Sigmoid colon (tissue), 7 donors: Measurements from ENCODE around the gene MZF1. TPM values are rescaled to one million over a fixed set of nuclear protein-coding genes. Genes with fewer than 3 reads are reported as not detected.
A peak's percentile ranks its signal among the peaks of the same experiment; 100 is the strongest.

Experiments used
- DNase-seq: peaks from one replicate; pipeline ENCODE4 v3.0.0-alpha.2; 2019
- H3K27ac ChIP-seq, 4 donors: fragments of 200-600 bp; sonication (generic); one replicate each; pipeline ENCODE4 v1.5.1; 2016 to 2019; ENCODE audit warnings: mild to moderate bottlenecking in 1 of 4
- H3K27me3 ChIP-seq, 3 donors: fragments of 200-600 bp; sonication (generic); one replicate each; pipeline ENCODE4 v1.5.1; 2019; ENCODE audit warnings: mild to moderate bottlenecking in 1 of 3
- H3K36me3 ChIP-seq, 4 donors: fragments of 200-600 bp; sonication (generic); one replicate each; pipeline ENCODE4 v1.5.1; 2016 to 2019
- H3K4me1 ChIP-seq, 4 donors: fragments of 200-600 bp; sonication (generic); one replicate each; pipeline ENCODE4 v1.5.1; 2017 to 2019
- H3K4me3 ChIP-seq, 4 donors: fragments of 200-600 bp; sonication (generic); one replicate each; pipeline ENCODE4 v1.5.1; 2017 to 2019; ENCODE audit warnings: mild to moderate bottlenecking in 2 of 4, moderate library complexity in 1 of 4
- H3K9me3 ChIP-seq, 4 donors: fragments of 200-600 bp in 3 of 4; sonication (generic) in 3 of 4; one replicate each; pipeline versions ENCODE4 v1.5.1 to v1.6.1; 2013 to 2019
- EP300 ChIP-seq, 4 donors: sonication (generic); formaldehyde crosslinking; IDR thresholded peaks; one replicate each; pipeline ENCODE4 v1.6.1; 2017; ENCODE audit warnings: antibody characterized with exemption in 4 of 4
- POLR2A ChIP-seq, 2 donors: fragments of 450-650 bp; IDR thresholded peaks; one replicate each; pipeline ENCODE4 v1.6.1; 2016; ENCODE audit warnings: antibody characterized with exemption in 2 of 2, mild to moderate bottlenecking in 2 of 2, moderate library complexity in 2 of 2
- POLR2AphosphoS5 ChIP-seq, 4 donors: sonication (generic); formaldehyde crosslinking; IDR thresholded peaks; one replicate each; pipeline ENCODE4 v1.6.1; 2017; ENCODE audit warnings: antibody characterized with exemption in 4 of 4
- WGBS, 2 donors: extraction: QIAGEN DNeasy Blood & Tissue Kit; methylation state at CpG; one replicate each; pipeline ENCODE4 v1.1.7; 2013; 5-methylcytosine and 5-hydroxymethylcytosine counted together
- intact Hi-C: fragments of 100-400 bp; cut with DNase I; formaldehyde crosslinking; loops from one replicate; pipeline ENCODE4 v1.15.1; 2023
- polyA plus RNA-seq, 3 donors: library from polyadenylated mRNA; stranded (reverse); fragments of 200-250 nt; gene quantifications; one replicate each; pipeline ENCODE4 v1.2.3, GENCODE V29; 2013
- total RNA-seq, 4 donors: library from RNA; depleted of rRNA; stranded (reverse); fragments of >200 nt; gene quantifications; one replicate each; pipeline ENCODE4 v1.1.0, GENCODE V29; 2016
- TF ChIP-seq, protein P1 (sequence below), 4 experiments: fragments of 450-650 bp in 3 of 4; fragments of 200-600 bp in 1 of 4; IDR thresholded peaks; one replicate each; pipeline ENCODE4 v1.5.1; 2016 to 2019; ENCODE audit warnings: antibody characterized with exemption in 4 of 4, mild to moderate bottlenecking in 3 of 4, moderate library complexity in 2 of 4
- donor health status: healthy with polysubstance abuse.
- donor health status: Bipolar disorder and iron deficiency.
- donor health status: healthy.

The MZF1 gene
- total and polyA plus RNA-seq, 7 donors, result 5.8 to 31.5 (median 14.5) TPM

DNA sequence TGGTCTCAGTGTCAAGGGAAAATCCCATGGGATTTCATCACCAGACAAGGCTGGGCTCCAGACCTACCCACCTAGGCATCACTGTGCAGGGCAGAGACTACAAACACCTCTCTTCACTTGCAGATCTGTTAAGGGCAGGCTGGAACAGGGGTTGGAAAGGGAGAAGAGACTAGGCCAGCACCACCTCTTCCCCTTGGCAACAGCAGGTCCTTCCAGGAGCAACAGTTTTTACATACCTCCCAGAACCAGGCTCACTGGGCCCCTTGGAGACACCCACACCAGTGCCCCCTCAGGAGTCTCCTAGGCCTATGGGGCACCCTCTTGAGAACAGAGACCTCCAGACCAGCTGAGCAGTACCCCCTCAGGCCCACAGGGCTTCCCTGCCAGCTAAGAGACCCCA, 12.2 kb downstream of the MZF1 start:
- no peak overlapping the region for H3K27ac ChIP-seq
- H3K4me3 ChIP-seq, result no peak overlapping the region
- H3K9me3 ChIP-seq, result no peaks in the 10 kb centered on the region
- intact Hi-C loops, result no loop called here
- TF ChIP-seq EP300 (IDR thresholded peaks at IDR 0.05), result no peak
- TF ChIP-seq, protein P1, sequence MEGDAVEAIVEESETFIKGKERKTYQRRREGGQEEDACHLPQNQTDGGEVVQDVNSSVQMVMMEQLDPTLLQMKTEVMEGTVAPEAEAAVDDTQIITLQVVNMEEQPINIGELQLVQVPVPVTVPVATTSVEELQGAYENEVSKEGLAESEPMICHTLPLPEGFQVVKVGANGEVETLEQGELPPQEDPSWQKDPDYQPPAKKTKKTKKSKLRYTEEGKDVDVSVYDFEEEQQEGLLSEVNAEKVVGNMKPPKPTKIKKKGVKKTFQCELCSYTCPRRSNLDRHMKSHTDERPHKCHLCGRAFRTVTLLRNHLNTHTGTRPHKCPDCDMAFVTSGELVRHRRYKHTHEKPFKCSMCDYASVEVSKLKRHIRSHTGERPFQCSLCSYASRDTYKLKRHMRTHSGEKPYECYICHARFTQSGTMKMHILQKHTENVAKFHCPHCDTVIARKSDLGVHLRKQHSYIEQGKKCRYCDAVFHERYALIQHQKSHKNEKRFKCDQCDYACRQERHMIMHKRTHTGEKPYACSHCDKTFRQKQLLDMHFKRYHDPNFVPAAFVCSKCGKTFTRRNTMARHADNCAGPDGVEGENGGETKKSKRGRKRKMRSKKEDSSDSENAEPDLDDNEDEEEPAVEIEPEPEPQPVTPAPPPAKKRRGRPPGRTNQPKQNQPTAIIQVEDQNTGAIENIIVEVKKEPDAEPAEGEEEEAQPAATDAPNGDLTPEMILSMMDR (IDR thresholded peaks at IDR 0.05), result no peak
- TF ChIP-seq POLR2A (IDR thresholded peaks at IDR 0.05), result no peak
- no peak for TF ChIP-seq POLR2AphosphoS5 (IDR thresholded peaks at IDR 0.05)
- H3K36me3 ChIP-seq, result peaks cover 9 to 13% (median 11%) of the 10 kb centered on the region in 4 donors
- H3K27me3 ChIP-seq, result no peaks in the 10 kb centered on the region
- DNase-seq, result peak; percentile 59
- peaks cover 0 to 56% (median 51%) of the 10 kb centered on the region in 4 donors for H3K4me1 ChIP-seq

GRCh38 chr19:58560007-58560887, 12.9 kb downstream of the MZF1 start:
- H3K27me3 ChIP-seq, result no peaks in the 10 kb centered on the region
- TF ChIP-seq, protein P1 (IDR thresholded peaks at IDR 0.05), result no peak
- TF ChIP-seq POLR2AphosphoS5 (IDR thresholded peaks at IDR 0.05) (no peak), POLR2A (IDR thresholded peaks at IDR 0.05) (no peak), EP300 (IDR thresholded peaks at IDR 0.05) (no peak)
- no peaks in the 10 kb centered on the region for H3K9me3 ChIP-seq
- WGBS, 2 donors, result 82 to 88% methylated on average over 8 of the region's 8 CpGs
- H3K4me1 ChIP-seq, result peaks cover 0 to 62% (median 57%) of the 10 kb centered on the region in 4 donors
- peak; percentile 66 for DNase-seq
- intact Hi-C loops, result no loop called here
- H3K36me3 ChIP-seq, result peaks cover 10 to 17% (median 13%) of the 10 kb centered on the region in 4 donors
- H3K4me3 ChIP-seq, result peak overlapping the region in 3 of 4 donors; percentile 81 to 84 (median 83)
- H3K27ac ChIP-seq, result peak overlapping the region; percentile 99 to 100 (median 100)

GRCh38 chr19:58559275-58560006, 13.7 kb downstream of the MZF1 start:
- intact Hi-C loops, result loop anchor here (2.0 kb wide), 1 partner anchor 13 kb away; the partner anchor contains the start of gene MZF1
- H3K27me3 ChIP-seq, result no peaks in the 10 kb centered on the region
- H3K27ac ChIP-seq, result peak overlapping the region; percentile 99 to 100 (median 100)
- 1% methylated on average over 33 of the region's 33 CpGs for WGBS, 2 donors
- H3K36me3 ChIP-seq, result peaks cover 10 to 17% (median 13%) of the 10 kb centered on the region in 4 donors
- peaks cover 0 to 66% (median 60%) of the 10 kb centered on the region in 4 donors for H3K4me1 ChIP-seq
- peak; percentile 97 for DNase-seq
- no peaks in the 10 kb centered on the region for H3K9me3 ChIP-seq
- peak overlapping the region; percentile 61 to 84 (median 82) for H3K4me3 ChIP-seq
- TF ChIP-seq POLR2A (IDR thresholded peaks at IDR 0.05) (peak in 1 of 2 donors; percentile 75), POLR2AphosphoS5 (IDR thresholded peaks at IDR 0.05) (peak; percentile 66 to 90 (median 77)), EP300 (IDR thresholded peaks at IDR 0.05) (no peak)
- TF ChIP-seq, protein P1 (IDR thresholded peaks at IDR 0.05), result no peak

DNA sequence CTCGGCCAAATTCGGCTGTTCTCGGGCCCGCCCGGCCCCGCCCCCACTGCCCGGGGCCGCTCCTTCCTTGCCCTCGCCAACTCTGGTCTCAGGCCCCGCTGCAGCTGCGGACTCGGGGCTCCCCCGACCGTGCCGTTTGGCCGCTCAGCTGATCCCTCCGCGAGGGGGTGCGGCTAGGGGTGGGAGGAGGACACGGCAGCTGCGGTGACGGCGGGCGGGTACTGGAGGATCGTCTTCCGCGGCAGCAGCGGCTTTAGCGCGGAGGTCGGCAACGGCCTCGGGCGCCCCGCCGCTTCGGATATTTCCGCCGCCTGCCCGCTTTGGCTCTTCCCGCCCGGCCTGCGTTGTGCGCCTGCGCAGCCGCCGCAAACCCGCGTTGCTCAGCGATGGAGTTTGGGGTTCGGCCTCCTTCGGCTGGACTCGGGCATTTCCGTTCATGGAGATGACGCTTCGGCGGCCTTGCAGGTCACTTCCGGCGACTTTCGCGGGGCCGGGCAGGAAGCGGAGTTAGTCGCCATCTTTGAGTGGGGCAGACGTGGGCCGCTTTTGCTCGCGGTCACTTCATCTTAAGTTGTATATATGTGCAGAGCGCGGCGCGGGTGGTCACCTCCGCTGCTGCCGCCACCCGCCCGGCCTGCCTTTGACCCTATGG, 14.4 kb downstream of the MZF1 start:
- Histone ChIP-seq H3K4me1 (peaks cover 0 to 72% (median 67%) of the 10 kb centered on the region in 4 donors), H3K27ac (peak overlapping the region; percentile 99 to 100 (median 100)), H3K9me3 (no peaks in the 10 kb centered on the region), H3K36me3 (peaks cover 10 to 17% (median 13%) of the 10 kb centered on the region in 4 donors), H3K4me3 (peak overlapping the region; percentile 61 to 84 (median 82)), H3K27me3 (no peaks in the 10 kb centered on the region)
- 0 to 1% methylated on average over 76 of the region's 76 CpGs for WGBS, 2 donors
- intact Hi-C loops, result loop anchor here (2.0 kb wide), 1 partner anchor 14 kb away; the partner anchor contains the start of gene MZF1
- peak; percentile 100 for DNase-seq
- TF ChIP-seq POLR2A (IDR thresholded peaks at IDR 0.05) (peak in 1 of 2 donors; percentile 65), EP300 (IDR thresholded peaks at IDR 0.05) (peak in 1 of 4 donors; percentile 20), POLR2AphosphoS5 (IDR thresholded peaks at IDR 0.05) (peak; percentile 56 to 85 (median 72))
- TF ChIP-seq, protein P1 (IDR thresholded peaks at IDR 0.05), result no peak
